Measurements from ENCODE around the gene AFDN. TPM values are rescaled to one million over a fixed set of nuclear protein-coding genes. Genes with fewer than 3 reads are reported as not detected.

The AFDN gene
- total RNA-seq, 2 donors from 2014 or later = 213 to 232 TPM

- Histone ChIP-seq H3K4me1 (peaks cover 5% of the 10 kb centered on the region), H3K9me3 (no peaks in the 10 kb centered on the region), H3K27ac (no peak overlapping the region), H3K4me3 (no peak overlapping the region), H3K36me3 (no peaks in the 10 kb centered on the region), H3K27me3 (no peaks in the 10 kb centered on the region), H3K9ac (ENCODE audit: low read depth in 2 of 2, low read length in 2 of 2) (peak overlapping the region in 1 of 2 donors; percentile 12)
- intact Hi-C loops (cut with DNase I) = no loop called here
- no peak for DNase-seq
- no peak for TF ChIP-seq CTCF (IDR thresholded peaks at IDR 0.05)
Observed at GRCh38 chr6:167781066-167781767, 45.5 kb upstream of the AFDN start.

- TF ChIP-seq CTCF (IDR thresholded peaks at IDR 0.05) = no peak
- no peak for DNase-seq
- H3K9me3 ChIP-seq = no peaks in the 10 kb centered on the region
- H3K27me3 ChIP-seq = no peaks in the 10 kb centered on the region
- no peak overlapping the region for H3K9ac ChIP-seq (ENCODE audit: low read depth in 2 of 2, low read length in 2 of 2)
- H3K27ac ChIP-seq = no peak overlapping the region
- intact Hi-C loops (cut with DNase I) = no loop called here
- H3K4me1 ChIP-seq = peaks cover 2% of the 10 kb centered on the region
- no peaks in the 10 kb centered on the region for H3K36me3 ChIP-seq
- H3K4me3 ChIP-seq = no peak overlapping the region
Observed at GRCh38 chr6:167781868-167782267, 44.8 kb upstream of the AFDN start.

- Histone ChIP-seq H3K9me3 (no peaks in the 10 kb centered on the region), H3K27me3 (no peaks in the 10 kb centered on the region), H3K4me3 (no peak overlapping the region), H3K4me1 (no peaks in the 10 kb centered on the region), H3K9ac (ENCODE audit: low read depth in 2 of 2, low read length in 2 of 2) (no peak overlapping the region), H3K36me3 (no peaks in the 10 kb centered on the region), H3K27ac (no peak overlapping the region)
- no peak for DNase-seq
- no peak for TF ChIP-seq CTCF (IDR thresholded peaks at IDR 0.05)
- intact Hi-C loops (cut with DNase I) = no loop called here
Observed at GRCh38 chr6:167782698-167783517, 43.8 kb upstream of the AFDN start.

- Histone ChIP-seq H3K9ac (ENCODE audit: low read depth in 2 of 2, low read length in 2 of 2) (no peak overlapping the region), H3K4me1 (no peaks in the 10 kb centered on the region), H3K27me3 (no peaks in the 10 kb centered on the region), H3K36me3 (no peaks in the 10 kb centered on the region), H3K9me3 (no peaks in the 10 kb centered on the region), H3K27ac (no peak overlapping the region), H3K4me3 (no peak overlapping the region)
- intact Hi-C loops (cut with DNase I) = no loop called here
- peak; percentile 14 for DNase-seq
- no peak for TF ChIP-seq CTCF (IDR thresholded peaks at IDR 0.05)
Observed at GRCh38 chr6:167786853-167787675, 39.6 kb upstream of the AFDN start.

GRCh38 chr6:167787896-167788562, 38.7 kb upstream of the AFDN start:
- Histone ChIP-seq H3K27me3 (no peaks in the 10 kb centered on the region), H3K4me1 (no peaks in the 10 kb centered on the region), H3K36me3 (no peaks in the 10 kb centered on the region), H3K27ac (no peak overlapping the region), H3K4me3 (no peak overlapping the region), H3K9ac (ENCODE audit: low read depth in 2 of 2, low read length in 2 of 2) (no peak overlapping the region), H3K9me3 (no peaks in the 10 kb centered on the region)
- intact Hi-C loops (cut with DNase I) = no loop called here
- DNase-seq = peak; percentile 17
- TF ChIP-seq CTCF (IDR thresholded peaks at IDR 0.05) = no peak
